ENCODE measurements around the gene STX8.
"Not testable (repeated sequence)": the region's sequence is repeated elsewhere in the genome, so short reads cannot be mapped to it uniquely, and the experiment has no call there.

STX8 gene

GRCh38 chr17:9408868-9409829 lies 166.5 kb downstream of the STX8 start:
- in situ Hi-C loops (cut with HindIII; ENCODE audit: low sequenced_read_pairs): no loop called here

- in situ Hi-C loops (cut with HindIII; ENCODE audit: low sequenced_read_pairs): no loop called here
These were observed 167.2 kb downstream of the STX8 start for GRCh38 chr17:9408381-9408780.

GRCh38 chr17:9406046-9406606 lies 169.5 kb downstream of the STX8 start:
- in situ Hi-C loops (cut with HindIII; ENCODE audit: low sequenced_read_pairs): no loop called here

GRCh38 chr17:9403257-9403656 lies 172.4 kb downstream of the STX8 start:
- in situ Hi-C loops (cut with HindIII; ENCODE audit: low sequenced_read_pairs): no loop called here

- in situ Hi-C loops (cut with HindIII; ENCODE audit: low sequenced_read_pairs): no loop called here
These were observed 172.9 kb downstream of the STX8 start for GRCh38 chr17:9402590-9403199.

GRCh38 chr17:9401434-9401833 lies 174.2 kb downstream of the STX8 start:
- in situ Hi-C loops (cut with HindIII; ENCODE audit: low sequenced_read_pairs): no loop called here

DNA sequence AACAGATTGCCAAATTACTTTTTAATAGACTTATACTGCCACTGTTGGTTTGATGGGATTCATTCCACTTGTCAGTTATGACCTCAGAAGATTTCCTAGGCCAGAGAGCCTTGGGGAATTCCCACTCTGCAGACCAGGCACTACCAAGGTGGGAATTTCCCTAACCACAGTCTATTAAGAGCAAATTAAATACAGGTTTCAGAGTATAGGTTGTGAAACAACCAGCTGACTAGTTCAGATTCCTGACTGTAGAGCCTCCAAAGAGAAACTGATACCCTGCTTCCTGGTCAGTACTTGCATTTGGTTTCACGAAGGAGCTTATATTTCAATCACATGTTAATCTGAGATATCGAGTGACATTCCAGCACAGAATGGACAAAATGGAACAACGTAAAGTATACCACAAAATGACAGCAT lies 186.5 kb downstream of the STX8 start:
- in situ Hi-C loops (cut with HindIII; ENCODE audit: low sequenced_read_pairs): no loop called here

GRCh38 chr17:9386401-9386800 lies 189.2 kb downstream of the STX8 start:
- in situ Hi-C loops (cut with HindIII; ENCODE audit: low sequenced_read_pairs): no loop called here

GRCh38 chr17:9383826-9384225 lies 191.8 kb downstream of the STX8 start:
- in situ Hi-C loops (cut with HindIII; ENCODE audit: low sequenced_read_pairs): no loop called here

- in situ Hi-C loops (cut with HindIII; ENCODE audit: low sequenced_read_pairs): no loop called here
These were observed 193.0 kb downstream of the STX8 start for GRCh38 chr17:9382626-9383025.

DNA sequence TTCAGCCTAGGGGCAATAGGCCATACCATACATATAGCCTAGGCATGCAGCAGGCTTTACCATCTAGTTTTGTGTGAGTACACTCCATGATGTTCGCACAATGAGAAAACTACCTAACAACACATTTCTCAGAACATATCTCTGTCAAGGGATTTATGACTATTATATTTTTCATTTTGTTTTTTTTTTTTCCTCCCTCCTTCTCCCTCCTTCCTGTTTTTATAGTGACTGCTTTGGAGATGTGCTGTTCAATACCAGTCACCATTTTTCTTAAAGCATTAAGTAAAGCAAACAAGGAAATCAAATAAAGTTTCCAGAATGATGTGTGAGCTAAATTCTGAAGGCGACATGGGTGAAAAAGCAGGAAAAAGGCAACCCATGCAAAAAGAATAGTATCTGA lies 194.6 kb downstream of the STX8 start:
- in situ Hi-C loops (cut with HindIII; ENCODE audit: low sequenced_read_pairs): no loop called here

DNA sequence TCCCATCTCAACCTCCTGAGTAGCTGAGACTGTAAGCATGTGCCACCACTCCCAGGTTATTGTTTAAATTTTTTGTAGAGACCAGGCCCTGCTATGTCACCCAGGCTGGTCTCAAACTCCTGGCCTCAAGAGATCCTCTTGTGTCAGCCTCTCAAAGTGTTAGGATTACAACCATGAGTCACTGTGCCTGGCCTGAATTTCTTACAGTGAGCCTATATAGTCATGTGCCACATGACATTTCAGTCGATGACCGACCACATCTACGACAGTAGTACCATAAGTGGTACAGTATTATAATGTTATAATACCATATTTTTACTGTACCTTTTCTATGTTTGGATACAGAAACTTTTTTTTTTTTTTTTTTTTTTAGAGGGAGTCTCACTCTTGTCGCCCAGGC lies 195.3 kb downstream of the STX8 start:
- in situ Hi-C loops (cut with HindIII; ENCODE audit: low sequenced_read_pairs): no loop called here

DNA sequence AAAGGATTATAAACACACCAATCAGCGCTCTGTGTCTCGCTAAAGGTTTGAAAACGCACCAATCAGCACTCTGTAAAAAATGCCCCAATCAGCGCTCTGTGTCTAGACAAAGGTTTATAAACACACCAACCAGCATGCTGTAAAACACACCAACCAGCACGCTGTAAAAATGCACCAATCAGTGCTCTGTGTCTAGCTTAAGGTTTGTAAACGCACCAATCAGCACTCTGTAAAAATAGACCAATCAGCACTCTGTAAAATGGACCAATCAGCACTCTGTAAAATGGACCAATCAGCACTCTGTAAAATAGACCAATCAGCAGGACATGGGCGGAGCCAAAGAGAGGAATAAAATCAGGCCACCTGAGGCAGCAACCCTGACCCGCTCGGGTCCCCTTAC lies 199.4 kb downstream of the STX8 start:
- in situ Hi-C loops (cut with HindIII; ENCODE audit: low sequenced_read_pairs): not testable (repeated sequence)

- in situ Hi-C loops (cut with HindIII; ENCODE audit: low sequenced_read_pairs): no loop called here
These were observed 204.6 kb downstream of the STX8 start for GRCh38 chr17:9371019-9371418.

DNA sequence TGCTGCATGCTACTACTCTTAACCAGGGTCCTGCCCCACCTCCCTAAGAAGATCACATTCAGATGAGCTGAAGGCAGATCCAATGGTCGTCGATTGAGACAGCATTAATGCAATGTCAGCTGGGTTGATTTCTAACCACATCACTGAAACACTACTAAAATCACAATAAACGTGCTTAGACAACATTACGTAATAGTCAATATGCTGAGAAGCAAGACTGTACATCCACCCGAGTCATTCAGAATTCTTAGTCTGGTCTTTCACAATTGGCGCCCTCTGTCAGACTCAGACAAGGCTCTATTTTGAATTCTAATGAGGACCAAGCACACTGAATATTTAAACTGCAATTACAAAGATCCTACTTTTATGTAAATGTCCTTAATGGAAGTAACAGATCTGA lies 205.2 kb downstream of the STX8 start:
- in situ Hi-C loops (cut with HindIII; ENCODE audit: low sequenced_read_pairs): no loop called here

GRCh38 chr17:9368631-9369030 lies 207.0 kb downstream of the STX8 start:
- in situ Hi-C loops (cut with HindIII; ENCODE audit: low sequenced_read_pairs): no loop called here

- in situ Hi-C loops (cut with HindIII; ENCODE audit: low sequenced_read_pairs): no loop called here
These were observed 208.5 kb downstream of the STX8 start for GRCh38 chr17:9367156-9367555.

GRCh38 chr17:9364837-9365430 lies 210.7 kb downstream of the STX8 start:
- in situ Hi-C loops (cut with HindIII; ENCODE audit: low sequenced_read_pairs): no loop called here

DNA sequence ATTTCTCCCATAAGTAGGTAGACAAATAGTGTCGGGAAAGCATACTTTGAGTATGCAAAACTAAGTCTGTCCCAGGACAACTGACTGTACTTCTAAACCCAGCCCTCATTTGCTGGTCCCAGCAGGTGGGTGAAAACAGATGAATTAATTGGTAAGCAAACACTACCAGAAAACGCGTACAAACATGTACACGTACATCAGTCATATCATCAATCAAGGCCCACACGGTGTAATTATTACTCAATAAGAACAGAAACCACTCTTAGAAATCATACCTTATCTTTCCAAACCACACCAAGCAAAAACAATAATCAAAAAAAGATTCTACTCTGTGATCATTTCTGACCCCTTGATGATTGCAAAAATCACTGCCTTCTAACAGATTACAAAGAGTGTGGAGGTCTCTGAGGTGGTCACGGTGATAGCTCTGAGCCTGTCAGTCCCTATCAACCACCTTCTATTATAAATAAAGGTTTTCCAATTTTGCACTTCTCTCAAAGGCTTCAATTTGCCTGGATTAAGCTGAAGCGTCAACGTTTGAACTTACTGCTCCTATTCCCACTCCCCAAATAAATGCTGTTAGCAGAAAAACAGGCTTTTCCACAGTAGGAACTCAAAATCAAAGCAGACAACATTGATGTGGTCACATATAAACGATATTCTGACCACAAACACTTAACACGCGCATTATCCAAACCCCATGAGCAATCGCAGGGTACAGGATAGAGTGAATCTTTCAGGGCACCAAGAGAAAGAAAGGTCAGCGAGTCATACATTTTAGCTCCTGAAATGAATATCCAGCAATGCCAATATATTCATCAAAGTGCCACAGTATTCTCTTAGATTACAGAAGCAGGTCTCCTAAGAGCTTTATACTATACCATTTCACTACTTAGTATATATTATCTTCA lies 211.9 kb downstream of the STX8 start:
- in situ Hi-C loops (cut with HindIII; ENCODE audit: low sequenced_read_pairs): no loop called here

- in situ Hi-C loops (cut with HindIII; ENCODE audit: low sequenced_read_pairs): no loop called here
These were observed 214.2 kb downstream of the STX8 start for GRCh38 chr17:9361188-9361955.

Data from endothelial cell of hepatic sinusoid (primary cell).